ENCODE measurements around the gene ABCA7.

Gene ABCA7

DNA sequence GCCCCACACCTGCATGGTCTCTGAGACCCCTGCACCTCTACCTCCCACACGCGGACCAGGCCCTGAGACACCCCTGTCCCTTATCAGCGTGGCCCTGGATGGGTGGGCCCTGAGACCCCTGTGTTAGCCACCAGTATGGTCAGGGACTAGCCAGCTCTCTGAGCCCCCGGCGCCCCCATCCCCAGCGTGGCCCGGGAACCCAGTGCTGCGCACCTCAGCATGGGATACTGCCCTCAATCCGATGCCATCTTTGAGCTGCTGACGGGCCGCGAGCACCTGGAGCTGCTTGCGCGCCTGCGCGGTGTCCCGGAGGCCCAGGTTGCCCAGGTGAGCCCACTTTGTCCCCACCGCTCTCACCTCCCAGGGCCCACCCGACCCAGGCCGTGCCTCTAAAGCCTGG, 22.1 kb downstream of the ABCA7 start:
- DNase-seq = no peak

DNA sequence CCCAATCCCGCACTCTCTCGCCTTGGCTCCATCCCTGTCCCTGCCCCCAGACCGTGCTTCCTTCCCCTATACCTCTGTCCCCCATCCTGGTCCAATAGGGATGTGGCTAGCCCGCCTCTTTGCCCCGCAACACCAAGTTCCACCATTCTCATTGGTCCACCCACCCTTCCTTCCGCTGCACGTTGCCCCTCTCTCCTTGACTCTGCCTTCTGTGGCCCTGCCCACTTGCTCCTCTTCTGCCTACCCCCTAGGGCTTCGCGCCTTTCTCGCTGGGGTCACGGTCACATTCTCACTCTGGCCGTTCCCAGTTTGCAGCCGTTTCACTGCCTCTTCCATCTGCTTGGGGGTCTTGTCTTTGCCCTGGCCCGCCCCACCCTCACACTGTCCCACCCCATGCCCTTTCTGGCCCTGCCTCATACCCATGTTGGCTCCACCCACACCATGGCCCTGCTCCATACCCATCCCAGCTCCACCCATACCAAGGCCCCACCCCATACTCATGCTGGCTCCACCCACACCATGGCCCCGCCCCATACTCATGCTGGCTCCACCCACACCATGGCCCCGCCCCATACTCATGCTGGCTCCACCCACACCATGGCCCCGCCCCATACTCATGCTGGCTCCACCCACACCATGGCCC, 22.6 kb downstream of the ABCA7 start:
- DNase-seq = no peak

DNA sequence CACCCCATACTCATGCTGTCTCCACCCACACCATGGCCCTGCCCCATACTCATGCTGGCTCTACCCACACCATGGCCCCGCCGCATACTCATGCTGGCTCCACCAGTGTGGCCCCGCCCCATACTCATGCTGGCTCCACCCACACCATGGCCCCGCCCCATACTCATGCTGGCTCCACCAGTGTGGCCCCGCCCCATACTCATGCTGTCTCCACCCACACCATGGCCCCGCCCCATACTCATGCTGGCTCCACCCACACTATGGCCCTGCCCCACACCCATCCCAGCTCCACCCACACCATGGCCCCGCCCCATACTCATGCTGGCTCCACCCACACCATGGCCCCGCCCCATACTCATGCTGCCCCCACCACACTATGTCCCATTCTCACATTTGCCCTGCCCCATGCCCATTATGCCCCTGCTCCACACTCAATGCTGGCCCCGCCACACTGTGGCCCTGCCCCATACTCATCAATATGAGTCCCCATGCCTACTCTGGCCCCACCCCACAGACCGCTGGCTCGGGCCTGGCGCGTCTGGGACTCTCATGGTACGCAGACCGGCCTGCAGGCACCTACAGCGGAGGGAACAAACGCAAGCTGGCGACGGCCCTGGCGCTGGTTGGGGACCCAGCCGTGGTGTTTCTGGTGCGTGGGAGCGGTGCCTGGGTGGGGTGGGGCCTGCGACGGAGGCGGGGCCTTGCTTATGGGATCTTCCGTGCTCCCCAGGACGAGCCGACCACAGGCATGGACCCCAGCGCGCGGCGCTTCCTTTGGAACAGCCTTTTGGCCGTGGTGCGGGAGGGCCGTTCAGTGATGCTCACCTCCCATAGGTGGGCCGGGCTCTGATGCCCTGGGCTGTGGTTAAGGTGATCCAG, 23.4 kb downstream of the ABCA7 start:
- DNase-seq = peak; percentile 64

DNA sequence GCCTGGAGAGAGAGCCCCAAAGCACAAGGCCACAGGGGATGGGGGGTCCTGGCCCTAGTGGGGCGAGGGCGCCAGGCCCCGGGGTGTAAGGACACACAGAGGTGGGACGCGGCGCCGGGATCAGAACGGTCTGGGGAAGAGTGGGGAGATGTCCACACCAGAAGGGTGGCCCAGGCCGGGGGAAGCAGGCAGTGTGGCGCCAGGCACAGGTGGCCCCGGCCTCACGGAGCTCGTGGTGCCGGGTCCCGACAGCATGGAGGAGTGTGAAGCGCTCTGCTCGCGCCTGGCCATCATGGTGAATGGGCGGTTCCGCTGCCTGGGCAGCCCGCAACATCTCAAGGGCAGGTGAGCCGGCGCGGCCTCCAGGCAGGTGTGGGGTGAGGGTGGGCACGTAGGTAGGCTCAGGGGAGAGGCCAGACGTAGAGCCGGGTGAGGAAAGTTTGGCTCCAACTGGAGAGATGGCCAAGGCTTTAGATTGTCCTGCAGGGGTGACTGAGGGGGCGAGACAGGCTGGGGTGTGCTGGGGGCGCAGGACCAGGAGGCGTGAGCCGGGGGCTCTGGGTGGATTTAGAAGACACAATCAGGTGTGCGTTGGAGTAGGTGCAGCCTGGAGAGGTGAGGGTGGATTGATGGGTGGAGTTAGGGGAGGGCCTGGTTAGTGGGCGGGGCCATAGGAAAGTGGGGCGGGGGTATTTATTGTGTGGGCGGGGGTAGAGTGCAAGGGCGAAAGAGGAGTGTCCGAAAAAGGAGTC, 24.2 kb downstream of the ABCA7 start:
- DNase-seq = no peak

DNA sequence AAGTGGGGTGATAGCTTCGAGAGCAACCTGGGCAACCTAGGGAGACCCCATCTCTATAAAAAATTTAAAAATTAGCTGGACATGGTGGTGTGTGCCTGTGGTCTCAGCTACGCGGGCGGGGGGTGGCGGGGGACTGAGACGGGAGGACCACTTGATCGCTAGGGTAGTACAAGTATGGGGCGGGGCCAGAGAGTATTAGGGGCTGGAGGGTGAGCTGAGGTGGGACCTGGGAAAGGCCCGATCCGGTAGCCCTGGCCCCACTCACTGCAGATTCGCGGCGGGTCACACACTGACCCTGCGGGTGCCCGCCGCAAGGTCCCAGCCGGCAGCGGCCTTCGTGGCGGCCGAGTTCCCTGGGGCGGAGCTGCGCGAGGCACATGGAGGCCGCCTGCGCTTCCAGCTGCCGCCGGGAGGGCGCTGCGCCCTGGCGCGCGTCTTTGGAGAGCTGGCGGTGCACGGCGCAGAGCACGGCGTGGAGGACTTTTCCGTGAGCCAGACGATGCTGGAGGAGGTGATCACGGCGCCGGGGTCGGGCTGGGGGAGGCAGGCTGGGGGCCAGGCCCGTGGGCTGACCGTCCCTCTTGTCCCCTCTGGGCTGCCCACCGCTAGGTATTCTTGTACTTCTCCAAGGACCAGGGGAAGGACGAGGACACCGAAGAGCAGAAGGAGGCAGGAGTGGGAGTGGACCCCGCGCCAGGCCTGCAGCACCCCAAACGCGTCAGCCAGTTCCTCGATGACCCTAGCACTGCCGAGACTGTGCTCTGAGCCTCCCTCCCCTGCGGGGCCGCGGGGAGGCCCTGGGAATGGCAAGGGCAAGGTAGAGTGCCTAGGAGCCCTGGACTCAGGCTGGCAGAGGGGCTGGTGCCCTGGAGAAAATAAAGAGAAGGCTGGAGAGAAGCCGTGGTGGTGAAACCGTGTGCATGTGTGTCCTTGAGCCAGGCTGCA, 25.0 kb downstream of the ABCA7 start:
- peak; percentile 83 for DNase-seq

GRCh38 chr19:1065606-1066109, 25.8 kb downstream of the ABCA7 start:
- DNase-seq = no peak

DNA sequence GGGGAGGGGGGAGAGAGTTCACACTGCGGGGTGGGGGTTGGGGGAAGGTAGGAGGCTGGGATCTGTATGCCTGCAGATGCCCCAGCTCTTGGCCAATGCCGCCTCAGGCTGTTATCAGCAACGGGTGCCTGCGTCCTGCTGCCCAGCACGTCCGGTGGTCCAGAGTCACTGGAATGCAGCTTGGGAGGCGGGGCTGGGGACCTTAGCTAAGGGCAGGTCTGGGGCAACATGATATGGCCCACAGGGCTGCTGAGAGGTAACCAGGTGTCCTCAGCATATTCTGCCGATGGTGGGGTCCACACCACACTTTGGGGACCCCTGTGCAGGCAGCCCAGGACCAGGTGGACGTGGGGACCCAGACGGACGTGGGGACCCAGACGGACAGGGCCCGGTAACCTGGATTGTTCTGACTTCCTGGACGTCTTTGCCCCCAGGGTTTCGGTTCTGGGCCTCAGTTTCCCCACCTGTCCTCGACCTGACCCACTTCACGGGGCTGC, 26.4 kb downstream of the ABCA7 start:
- no peak for DNase-seq

GRCh38 chr19:1066748-1067340, 26.9 kb downstream of the ABCA7 start, which contains the start of gene ARHGAP45:
ARHGAP45 (plus strand) TSS chr19:1067167; CDS start chr19:1067406, 239 bp downstream.
- DNase-seq = peak; percentile 90

DNA sequence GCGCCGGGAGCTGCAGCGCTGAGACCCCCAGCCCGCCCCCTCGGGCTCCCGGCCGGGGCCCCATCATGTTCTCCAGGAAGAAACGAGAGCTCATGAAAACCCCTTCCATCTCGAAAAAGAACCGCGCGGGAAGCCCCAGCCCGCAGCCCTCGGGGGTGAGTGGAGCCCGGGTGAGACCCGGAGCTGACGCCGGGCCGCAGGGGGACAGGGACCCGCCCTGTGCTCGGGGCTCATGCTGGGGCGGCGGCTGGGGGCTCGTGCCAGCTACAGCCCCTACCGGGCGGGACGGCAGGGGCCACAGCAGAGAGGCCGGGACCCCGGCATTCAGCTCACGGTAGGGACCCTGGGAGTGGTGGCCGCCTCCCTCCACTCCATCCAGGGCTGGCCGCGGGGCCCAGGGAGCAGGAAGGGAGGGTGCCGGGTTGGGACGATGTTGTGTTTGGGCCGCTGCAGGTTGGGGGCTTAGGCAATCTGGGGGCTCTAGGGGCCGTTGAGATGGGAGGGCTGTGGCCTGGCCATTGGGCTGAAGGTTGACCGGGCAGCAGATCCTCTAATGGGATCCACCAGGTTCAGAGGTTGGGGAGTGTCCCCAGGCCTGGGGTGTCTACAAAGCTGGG, 27.5 kb downstream of the ABCA7 start:
- DNase-seq = no peak

DNA sequence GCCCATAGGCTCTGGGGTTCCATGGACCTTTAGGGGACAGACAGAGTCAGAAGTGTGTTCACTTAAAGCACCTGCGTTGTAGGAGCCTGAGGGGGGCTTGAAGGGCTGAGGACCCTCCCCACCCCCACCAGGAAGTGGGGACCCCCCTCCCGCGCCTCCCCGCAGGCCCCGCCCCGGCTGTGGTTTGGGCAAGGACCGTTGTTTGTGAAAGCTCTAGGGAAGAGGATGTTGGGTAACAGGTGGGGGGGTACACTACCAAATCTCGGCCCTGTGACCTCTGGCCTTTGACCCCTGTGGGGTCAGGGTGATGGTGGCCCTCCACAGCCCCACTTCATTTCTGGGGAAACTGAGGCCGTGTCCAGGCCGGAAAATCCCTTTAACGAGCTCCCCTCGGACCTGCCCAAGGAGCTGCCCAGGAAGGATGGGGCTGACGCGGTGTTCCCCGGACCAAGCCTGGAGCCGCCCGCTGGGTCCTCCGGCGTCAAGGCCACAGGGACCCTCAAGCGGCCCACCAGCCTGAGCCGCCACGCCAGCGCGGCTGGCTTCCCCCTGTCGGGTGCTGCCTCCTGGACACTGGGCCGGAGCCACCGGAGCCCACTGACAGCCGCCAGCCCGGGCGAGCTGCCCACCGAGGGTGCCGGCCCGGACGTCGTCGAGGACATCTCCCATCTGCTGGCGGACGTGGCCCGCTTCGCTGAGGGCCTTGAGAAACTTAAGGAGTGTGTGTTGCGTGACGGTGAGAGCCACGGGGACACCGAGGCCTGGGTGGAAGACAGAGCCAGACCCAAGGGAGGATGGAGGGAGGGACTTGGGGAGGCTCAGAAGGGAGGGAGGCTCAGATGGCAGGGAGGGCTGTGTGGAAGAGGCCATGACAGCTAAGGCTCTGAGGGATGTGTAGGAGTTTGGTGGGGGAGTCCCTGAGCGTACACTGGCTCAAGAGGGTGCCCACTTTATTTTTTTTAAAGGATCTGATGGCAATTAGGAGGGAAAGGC, 28.4 kb downstream of the ABCA7 start:
- DNase-seq = peak; percentile 71

DNA sequence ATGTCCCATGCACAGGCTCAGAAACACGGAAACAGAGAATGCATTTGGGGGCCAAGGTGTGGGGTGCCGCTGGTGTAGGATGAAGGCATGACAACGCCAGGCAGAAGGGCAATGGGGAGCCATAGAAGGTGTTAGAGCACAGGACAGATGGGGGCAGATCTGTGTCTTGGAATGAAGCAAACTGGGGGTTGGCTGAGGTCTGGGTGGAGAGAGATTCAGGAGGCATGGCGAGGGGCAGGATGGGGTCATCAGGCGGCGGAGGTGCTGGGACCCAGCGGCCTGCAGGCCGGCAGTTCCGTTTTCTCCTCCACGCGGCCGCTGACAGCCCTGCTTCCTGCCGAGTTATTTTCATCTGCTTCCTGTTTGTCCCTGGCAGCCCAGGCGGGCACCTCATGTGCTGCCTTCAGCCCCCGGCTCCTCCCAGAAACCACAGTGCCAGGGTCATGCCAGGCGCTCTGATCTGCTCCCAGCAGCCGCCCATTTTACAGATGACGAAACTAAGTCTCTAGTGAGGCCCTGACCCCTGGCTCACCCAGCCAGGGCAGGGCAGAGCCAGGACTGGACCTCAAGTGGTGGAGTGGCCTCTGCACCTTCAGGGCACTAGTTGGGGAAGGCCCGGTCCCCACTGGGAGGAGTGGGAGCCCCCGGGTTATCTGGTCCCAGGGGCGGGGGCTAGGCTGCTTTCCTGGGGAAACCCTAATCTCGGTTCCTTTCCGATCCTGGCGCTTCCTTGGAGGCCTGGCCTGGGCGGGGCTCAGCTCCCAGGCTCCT, 29.3 kb downstream of the ABCA7 start:
- DNase-seq = peak; percentile 75

DNA sequence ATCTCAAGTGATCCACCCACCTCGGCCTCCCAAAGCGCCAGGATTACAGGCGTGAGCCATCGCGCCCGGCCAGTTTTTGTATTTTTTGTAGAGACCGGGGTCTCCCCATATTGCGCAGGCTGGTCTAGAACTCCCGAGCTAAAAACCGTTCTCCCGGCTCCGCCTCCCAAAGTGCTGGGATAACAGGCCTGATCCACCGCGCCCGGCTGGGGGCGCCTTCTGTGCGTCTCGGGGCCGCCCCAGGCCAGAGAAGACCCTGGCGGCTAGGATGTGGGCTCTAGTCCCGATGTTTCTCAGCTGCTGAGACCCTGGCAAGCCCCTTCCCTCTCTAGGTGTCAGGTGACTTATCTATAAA, 30.6 kb downstream of the ABCA7 start:
- peak; percentile 2 for DNase-seq

GRCh38 chr19:1070931-1071791, 31.3 kb downstream of the ABCA7 start:
- DNase-seq = no peak

DNA sequence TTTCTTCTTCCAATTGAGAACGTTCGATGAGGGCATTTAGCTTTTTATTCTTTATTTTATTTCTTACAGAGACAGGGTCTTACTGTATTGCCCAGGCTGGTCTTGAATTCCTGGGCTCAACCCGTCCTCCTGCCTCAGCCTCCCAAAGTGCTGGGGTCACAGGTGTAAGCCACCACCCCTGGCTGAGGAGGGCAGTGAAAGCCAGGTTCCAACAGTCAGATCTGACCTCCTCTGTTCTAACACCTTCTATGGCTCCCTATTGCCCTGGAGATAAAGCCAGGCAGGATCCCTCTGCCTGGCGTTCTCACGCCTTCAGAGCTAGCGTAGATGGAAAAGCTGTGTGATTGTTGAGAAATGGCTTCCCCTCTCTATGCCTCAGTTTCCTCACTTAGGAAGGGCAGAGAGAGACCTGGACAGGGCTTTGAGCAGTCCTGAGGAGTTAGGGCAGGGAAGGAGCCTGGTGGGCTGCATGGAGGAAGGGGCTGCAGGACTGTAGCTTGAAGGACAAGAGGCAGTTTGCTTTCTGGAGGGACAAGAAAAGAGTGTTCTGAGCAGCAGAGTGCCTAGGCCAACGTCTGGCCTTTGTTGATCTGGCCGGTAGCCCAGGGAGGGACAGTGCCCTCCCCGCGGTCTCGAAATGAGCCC, 32.6 kb downstream of the ABCA7 start:
- no peak for DNase-seq

DNA sequence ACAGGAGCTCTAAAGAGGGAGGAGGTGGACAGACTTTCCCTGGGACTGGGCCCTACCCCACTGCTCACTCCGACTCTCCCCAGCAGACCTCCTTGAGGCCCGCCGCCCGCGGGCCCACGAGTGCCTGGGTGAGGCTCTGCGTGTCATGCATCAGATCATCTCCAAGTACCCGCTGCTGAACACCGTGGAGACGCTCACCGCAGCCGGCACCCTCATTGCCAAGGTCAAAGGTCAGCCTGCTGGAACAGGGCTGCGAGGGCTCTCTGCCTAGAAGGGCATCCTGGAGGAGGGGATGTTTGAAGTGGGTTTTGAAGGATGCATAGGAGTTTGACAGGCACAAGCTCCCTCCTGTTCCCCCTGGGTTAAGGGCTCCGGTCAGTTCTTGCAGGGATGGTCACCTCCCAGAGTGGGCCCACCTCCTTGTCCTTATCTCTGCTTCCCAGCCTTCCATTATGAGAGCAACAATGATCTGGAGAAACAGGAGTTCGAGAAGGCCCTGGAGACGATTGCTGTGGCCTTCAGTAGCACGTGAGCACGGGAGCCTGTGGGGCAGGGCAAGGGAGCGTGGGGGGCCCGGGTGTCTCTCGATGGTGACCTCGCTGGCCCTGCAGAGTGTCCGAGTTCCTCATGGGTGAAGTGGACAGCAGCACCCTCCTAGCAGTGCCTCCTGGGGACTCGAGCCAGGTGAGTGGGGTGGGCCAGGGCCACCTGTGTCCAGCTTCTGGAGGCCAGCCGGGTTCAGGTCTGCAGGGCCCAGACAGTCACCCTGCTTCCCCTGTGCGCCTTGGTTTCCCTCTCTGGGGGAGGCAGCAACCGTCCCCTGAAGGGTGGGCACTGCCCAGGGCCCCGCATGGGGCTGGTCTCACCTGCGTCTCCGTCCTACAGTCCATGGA, 33.4 kb downstream of the ABCA7 start:
- no peak for DNase-seq

GRCh38 chr19:1073956-1074517, 34.1 kb downstream of the ABCA7 start:
- no peak for DNase-seq
